CD4-positive, alpha-beta T cell (primary cell): ENCODE results near the gene ARHGAP15. TPM values are rescaled to one million over a fixed set of nuclear protein-coding genes. Genes with fewer than 3 reads are reported as not detected.
A peak's percentile ranks its signal among the peaks of the same experiment; 100 is the strongest.

Experiments used
- ATAC-seq: fragments of 200-7000 bp; cut with Tn5 transposase; one replicate; pipeline ENCODE4 v1.10.0; 2022; ENCODE audit warnings: mild to moderate bottlenecking; ENCODE audit not compliant: poor library complexity
- CTCF ChIA-PET: fragments of 350-600 bp; sonication (Branson Sonifier 250); formaldehyde crosslinking; loops from one replicate; lab custom pipeline; 2021; ENCODE audit warnings: antibody characterized with exemption, inconsistent platforms; lab: Charles Lee
- POLR2A ChIA-PET: fragments of 350-600 bp; sonication (Branson Sonifier 250); formaldehyde crosslinking; loops from one replicate; lab custom pipeline; 2021; ENCODE audit warnings: antibody characterized with exemption, inconsistent platforms; lab: Charles Lee
- DNase-seq, 14 experiments: peaks; one replicate each; pipeline ENCODE4 v3.0.0-alpha.2; 2013 to 2020; ENCODE audit warnings: mixed read lengths in 2 of 14
- H3K27ac ChIP-seq, 2 donors: one replicate each; pipeline versions ENCODE4 v1.5.1 to v1.7.0; 2013; ENCODE audit warnings: low read length in 2 of 2, low read depth in 1 of 2, mild to moderate bottlenecking in 1 of 2
- H3K27me3 ChIP-seq, 2 experiments: 1 replicate in 1 of 2; 2 replicates in 1 of 2; pipeline versions ENCODE4 v1.6.1 to v1.7.0; 2013; ENCODE audit warnings: low read length in 2 of 2, control low read depth in 1 of 2, mild to moderate bottlenecking in 1 of 2, moderate library complexity in 1 of 2; ENCODE audit not compliant: insufficient read depth in 2 of 2, control insufficient read depth in 1 of 2
- H3K36me3 ChIP-seq: one replicate; pipeline ENCODE4 v1.6.1; 2013; ENCODE audit warnings: low read length, control low read depth; ENCODE audit not compliant: insufficient read depth
- H3K4me1 ChIP-seq: one replicate; pipeline ENCODE4 v1.6.1; 2013; ENCODE audit warnings: low read length, control low read depth; ENCODE audit not compliant: insufficient read depth
- H3K4me3 ChIP-seq: one replicate; pipeline ENCODE4 v1.5.1; 2013; ENCODE audit warnings: mild to moderate bottlenecking, low read length, moderate library complexity
- H3K9me3 ChIP-seq, 2 experiments: 1 replicate in 1 of 2; 2 replicates in 1 of 2; pipeline versions ENCODE4 v1.6.1 to v1.7.0; 2013; ENCODE audit warnings: low read length in 2 of 2, mild to moderate bottlenecking in 2 of 2, control low read depth in 1 of 2, moderate library complexity in 1 of 2; ENCODE audit not compliant: control insufficient read depth in 1 of 2, insufficient read depth in 1 of 2
- H3K27ac Mint-ChIP-seq: one replicate; pipeline ENCODE4 v1.8.0; 2020; ENCODE audit warnings: mixed read lengths
- H3K27me3 Mint-ChIP-seq: one replicate; pipeline ENCODE4 v1.8.0; 2021; ENCODE audit warnings: mixed read lengths
- H3K36me3 Mint-ChIP-seq: one replicate; pipeline ENCODE4 v1.8.0; 2021; ENCODE audit warnings: low read depth, mixed read lengths
- H3K4me1 Mint-ChIP-seq: one replicate; pipeline ENCODE4 v1.8.0; 2021; ENCODE audit warnings: low read depth, mixed read lengths
- H3K4me3 Mint-ChIP-seq: one replicate; pipeline ENCODE4 v1.8.0; 2020; ENCODE audit warnings: mild to moderate bottlenecking, mixed read lengths
- H3K9me3 Mint-ChIP-seq: one replicate; pipeline ENCODE4 v1.8.0; 2020; ENCODE audit warnings: mixed read lengths
- intact Hi-C, 2 experiments: fragments of 100-400 bp; cut with DNase I in 1 of 2; cut with micrococcal nuclease in 1 of 2; formaldehyde crosslinking; loops; one replicate each; pipeline versions ENCODE4 v1.15.1 to v1.9.0; 2023 to 2025; cut with DNase I, micrococcal nuclease
- total RNA-seq, 174 experiments: library from RNA in 2 of 174; stranded (reverse) in 2 of 174; gene quantifications; one replicate each; pipeline ENCODE4 v1.2.3 and lab custom pipeline; 2021 to 2026
- TF ChIP-seq, protein P1 (sequence below): fragments of 200-600 bp; IDR thresholded peaks from one replicate; pipeline ENCODE4 v1.8.0; 2022; ENCODE audit warnings: antibody characterized with exemption, mild to moderate bottlenecking

Gene ARHGAP15
- total RNA-seq, 2 experiments from 2014 or later, result 158 to 165 TPM

DNA sequence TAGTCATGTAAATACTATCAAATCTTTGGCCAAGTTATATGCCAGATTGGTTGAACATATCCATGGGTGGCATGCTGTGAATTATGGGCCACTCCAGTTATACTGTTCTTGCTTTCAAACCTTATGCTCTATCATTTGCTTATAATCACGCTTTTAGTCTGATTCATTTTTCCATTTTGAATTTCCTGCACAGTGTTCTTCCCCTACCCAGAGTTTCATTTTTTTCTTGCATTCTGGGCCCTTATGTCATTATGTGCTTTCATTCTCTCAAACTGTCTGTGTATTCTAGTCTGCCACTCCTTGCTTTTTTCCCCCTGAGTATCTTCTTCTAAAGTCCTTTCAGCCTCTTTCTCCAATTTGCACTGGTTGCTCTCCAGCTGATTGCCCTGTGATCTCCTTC is 364.1 kb downstream of the ARHGAP15 start:
- intact Hi-C loops, result no loop called here
- H3K27me3 ChIP-seq, result no peaks in the 10 kb centered on the region
- Mint-ChIP-seq H3K4me3 (no peak overlapping the region), H3K27ac (peak overlapping the region; percentile 18), H3K27me3 (no peaks in the 10 kb centered on the region), H3K9me3 (peaks cover 2% of the 10 kb centered on the region), H3K36me3 (peaks cover 80% of the 10 kb centered on the region), H3K4me1 (peaks cover 60% of the 10 kb centered on the region)
- no peaks in the 10 kb centered on the region for H3K9me3 ChIP-seq
- H3K4me1 ChIP-seq, result no peaks in the 10 kb centered on the region
- TF ChIP-seq, protein P1, sequence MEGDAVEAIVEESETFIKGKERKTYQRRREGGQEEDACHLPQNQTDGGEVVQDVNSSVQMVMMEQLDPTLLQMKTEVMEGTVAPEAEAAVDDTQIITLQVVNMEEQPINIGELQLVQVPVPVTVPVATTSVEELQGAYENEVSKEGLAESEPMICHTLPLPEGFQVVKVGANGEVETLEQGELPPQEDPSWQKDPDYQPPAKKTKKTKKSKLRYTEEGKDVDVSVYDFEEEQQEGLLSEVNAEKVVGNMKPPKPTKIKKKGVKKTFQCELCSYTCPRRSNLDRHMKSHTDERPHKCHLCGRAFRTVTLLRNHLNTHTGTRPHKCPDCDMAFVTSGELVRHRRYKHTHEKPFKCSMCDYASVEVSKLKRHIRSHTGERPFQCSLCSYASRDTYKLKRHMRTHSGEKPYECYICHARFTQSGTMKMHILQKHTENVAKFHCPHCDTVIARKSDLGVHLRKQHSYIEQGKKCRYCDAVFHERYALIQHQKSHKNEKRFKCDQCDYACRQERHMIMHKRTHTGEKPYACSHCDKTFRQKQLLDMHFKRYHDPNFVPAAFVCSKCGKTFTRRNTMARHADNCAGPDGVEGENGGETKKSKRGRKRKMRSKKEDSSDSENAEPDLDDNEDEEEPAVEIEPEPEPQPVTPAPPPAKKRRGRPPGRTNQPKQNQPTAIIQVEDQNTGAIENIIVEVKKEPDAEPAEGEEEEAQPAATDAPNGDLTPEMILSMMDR, result no peak
- H3K27ac ChIP-seq, result no peak overlapping the region
- no peak for ATAC-seq
- ChIA-PET POLR2A (no interaction called here), CTCF (no interaction called here)
- no peak for DNase-seq
- no peak overlapping the region for H3K4me3 ChIP-seq
- H3K36me3 ChIP-seq, result peaks cover 52% of the 10 kb centered on the region

GRCh38 chr2:143497726-143498125 is 368.5 kb downstream of the ARHGAP15 start:
- ChIA-PET POLR2A (no interaction called here), CTCF (no interaction called here)
- no peak overlapping the region for H3K27ac ChIP-seq
- H3K27me3 ChIP-seq, result no peaks in the 10 kb centered on the region
- TF ChIP-seq, protein P1, result no peak
- no peaks in the 10 kb centered on the region for H3K9me3 ChIP-seq
- peaks cover 37% of the 10 kb centered on the region for H3K36me3 ChIP-seq
- Mint-ChIP-seq H3K4me1 (peaks cover 57% of the 10 kb centered on the region), H3K27me3 (no peaks in the 10 kb centered on the region), H3K9me3 (peaks cover 2% of the 10 kb centered on the region), H3K27ac (peak overlapping the region; percentile 1), H3K36me3 (peaks cover 82% of the 10 kb centered on the region), H3K4me3 (no peak overlapping the region)
- ATAC-seq, result no peak
- no peak overlapping the region for H3K4me3 ChIP-seq
- intact Hi-C loops, result no loop called here
- no peak for DNase-seq
- no peaks in the 10 kb centered on the region for H3K4me1 ChIP-seq

DNA sequence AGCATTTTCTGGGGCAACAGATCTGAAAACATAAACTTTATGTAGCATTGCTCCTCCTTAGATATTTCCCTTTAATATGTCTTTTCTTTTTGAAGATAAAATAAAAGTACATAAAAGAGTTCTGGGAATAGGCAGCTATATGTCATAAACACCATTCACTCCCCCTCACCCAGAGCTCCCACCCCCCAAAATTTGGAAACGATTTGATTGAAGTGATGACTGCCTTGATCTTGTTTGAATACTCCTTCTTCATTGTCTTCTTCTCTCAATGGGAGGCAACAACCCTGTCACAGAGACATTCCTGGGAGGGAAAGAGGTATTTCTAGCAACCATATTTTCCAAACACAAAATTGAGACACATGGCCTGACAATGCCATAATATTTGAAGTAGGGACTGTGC is 369.3 kb downstream of the ARHGAP15 start:
- ChIA-PET CTCF (interaction anchor here (1.0 to 1.4 kb wide), 2 partner anchors 9 to 16 kb away, joined by 3 to 4 read pairs; no protein-coding TSS in a partner anchor), POLR2A (no interaction called here)
- peaks cover 2% of the 10 kb centered on the region for H3K9me3 Mint-ChIP-seq
- no peaks in the 10 kb centered on the region for H3K27me3 Mint-ChIP-seq
- H3K36me3 Mint-ChIP-seq, result peaks cover 82% of the 10 kb centered on the region
- no peak for ATAC-seq
- Histone ChIP-seq H3K36me3 (peaks cover 33% of the 10 kb centered on the region), H3K9me3 (no peaks in the 10 kb centered on the region), H3K27me3 (no peaks in the 10 kb centered on the region), H3K4me1 (no peaks in the 10 kb centered on the region), H3K27ac (no peak overlapping the region), H3K4me3 (no peak overlapping the region)
- H3K27ac Mint-ChIP-seq, result peak overlapping the region; percentile 24
- intact Hi-C loops, result no loop called here
- peaks cover 59% of the 10 kb centered on the region for H3K4me1 Mint-ChIP-seq
- no peak for DNase-seq
- H3K4me3 Mint-ChIP-seq, result no peak overlapping the region
- TF ChIP-seq, protein P1, result no peak
